HepG2 (cell line): ENCODE measurements around the gene WNK4. TPM values are rescaled to one million over a fixed set of nuclear protein-coding genes. Genes with fewer than 3 reads are reported as not detected.

Experiments
- ATAC-seq: fragments of 200-7000 bp; cut with Tn5 transposase; 3 replicates; pipeline ENCODE4 v1.9.1; 2020; ENCODE audit warnings: mild to moderate bottlenecking, moderate library complexity
- BruUV-seq: library from RNA; stranded (reverse); fragments of 400-500 nt; replicated peaks from 2 replicates; lab custom pipeline; 2021; lab: Mats Ljungman, UMichigan
- CTCF ChIA-PET: fragments of 300-600 bp; formaldehyde crosslinking; extraction: SDS; loops from one replicate; lab custom pipeline; 2021; ENCODE audit warnings: low total read pairs, inconsistent platforms, low intra/inter-chr PET ratio; lab: Yijun Ruan, JAX
- POLR2A ChIA-PET: fragments of 350-600 bp; sonication (Branson Sonifier 250); formaldehyde crosslinking; loops from one replicate; lab custom pipeline; 2020; ENCODE audit warnings: antibody characterized with exemption, inconsistent platforms; lab: Yijun Ruan, JAX
- DNase-seq: peaks from one replicate; pipeline ENCODE4 v3.0.0-alpha.2; 2015; ENCODE audit warnings: low spot score
- FAIRE-seq: peaks from 3 replicates; lab custom pipeline; 2011; peaks lifted over from hg19 to GRCh38; lab: Jason Lieb, UNC
- H2AFZ ChIP-seq: one replicate; pipeline ENCODE4 v1.6.1; 2011; ENCODE audit warnings: low read length, inconsistent platforms
- H3K27ac ChIP-seq: fragments of 300-600 bp; 3 replicates; pipeline ENCODE4 v1.8.0; 2011; ENCODE audit warnings: mixed run types, mild to moderate bottlenecking, mixed read lengths, low read length, inconsistent platforms; ENCODE audit not compliant: insufficient read depth; ENCODE audit errors: extremely low read length
- H3K27me3 ChIP-seq, 2 experiments: fragments of 200-600 bp in 1 of 2; 2 replicates in 1 of 2; 3 replicates in 1 of 2; pipeline versions ENCODE4 v1.6.0 to v1.8.0; 2011; ENCODE audit warnings: low read length in 2 of 2, mild to moderate bottlenecking in 2 of 2, moderate library complexity in 2 of 2, inconsistent platforms in 1 of 2; ENCODE audit not compliant: insufficient read depth in 2 of 2, control insufficient read depth in 1 of 2
- H3K36me3 ChIP-seq, 2 experiments: fragments of 200-600 bp in 1 of 2; replicated peaks in 1 of 2; 2 replicates in 1 of 2; 3 replicates in 1 of 2; pipeline versions ENCODE4 v1.5.1 to v1.8.0; 2011; ENCODE audit warnings: low read length in 2 of 2, inconsistent platforms in 1 of 2; ENCODE audit not compliant: insufficient read depth in 2 of 2, control insufficient read depth in 1 of 2
- H3K4me1 ChIP-seq: 2 replicates; pipeline ENCODE4 v1.5.1; 2012; ENCODE audit warnings: low read length, inconsistent platforms; ENCODE audit not compliant: insufficient read depth
- H3K4me2 ChIP-seq: 2 replicates; pipeline ENCODE4 v1.6.0; 2011; ENCODE audit warnings: low read depth, low read length, inconsistent platforms
- H3K4me3 ChIP-seq, 3 experiments: fragments of 200-600 bp in 1 of 3; sonication (generic), shearing (Covaris generic) in 1 of 3; replicated peaks in 1 of 3; 2 replicates each; pipeline ENCODE4 v1.5.1; 2011 to 2016; ENCODE audit warnings: low read length in 3 of 3, inconsistent platforms in 2 of 3, low read depth in 2 of 3, mild to moderate bottlenecking in 2 of 3, control low read depth in 1 of 3, mixed read lengths in 1 of 3; ENCODE audit not compliant: insufficient read depth in 1 of 3
- H3K79me2 ChIP-seq: one replicate; pipeline ENCODE4 v1.6.1; 2011; ENCODE audit warnings: low read length, inconsistent platforms; ENCODE audit not compliant: insufficient read depth
- H3K9ac ChIP-seq: 2 replicates; pipeline ENCODE4 v1.6.0; 2011; ENCODE audit warnings: mild to moderate bottlenecking, low read depth, low read length, inconsistent platforms; ENCODE audit not compliant: insufficient read depth
- H3K9me3 ChIP-seq: 2 replicates; pipeline ENCODE4 v1.5.1; 2012; ENCODE audit warnings: mild to moderate bottlenecking, low read length
- H4K20me1 ChIP-seq: 2 replicates; pipeline ENCODE4 v1.6.0; 2011; ENCODE audit warnings: inconsistent platforms, mild to moderate bottlenecking, low read length, moderate library complexity; ENCODE audit not compliant: insufficient read depth
- AGO2 ChIP-seq: fragments of 200-400 bp; formaldehyde crosslinking; optimal IDR thresholded peaks from 2 replicates; pipeline ENCODE3; 2017; ENCODE audit warnings: mild to moderate bottlenecking, low read depth, low read length, moderate library complexity
- GLI4 ChIP-seq: sonication (generic); formaldehyde crosslinking; IDR thresholded peaks from 2 replicates; pipeline ENCODE4 v1.5.1; 2020; ENCODE audit warnings: missing genetic modification reagents, mild to moderate bottlenecking, moderate library complexity, borderline replicate concordance
- NFIB ChIP-seq: sonication (generic); formaldehyde crosslinking; IDR thresholded peaks from 2 replicates; pipeline ENCODE4 v1.9.0; 2021; ENCODE audit warnings: missing genetic modification reagents, mild to moderate bottlenecking, borderline replicate concordance
- POLR2AphosphoS2 ChIP-seq: IDR thresholded peaks from 2 replicates; pipeline ENCODE4 v1.6.1; 2011; ENCODE audit warnings: low read depth, low read length, improper control_type of control experiment
- POLR2AphosphoS5 ChIP-seq: IDR thresholded peaks from 2 replicates; pipeline ENCODE4 v1.6.1; 2012; ENCODE audit warnings: low read depth, low read length
- PRDM4 ChIP-seq: sonication (generic); formaldehyde crosslinking; IDR thresholded peaks from 2 replicates; pipeline ENCODE4 v1.9.0; 2021; ENCODE audit warnings: missing genetic modification reagents, borderline replicate concordance
- SSRP1 ChIP-seq: IDR thresholded peaks from 2 replicates; pipeline ENCODE4 v1.6.1; 2016; ENCODE audit warnings: control low read depth
- TRIM24 ChIP-seq: sonication (generic); formaldehyde crosslinking; IDR thresholded peaks from 2 replicates; pipeline ENCODE4 v1.8.0; 2022; ENCODE audit warnings: mild to moderate bottlenecking, missing genetic modification reagents
- ZKSCAN1 ChIP-seq: fragments of 150-350 bp; IDR thresholded peaks from 2 replicates; pipeline ENCODE4 v1.6.1; 2014; ENCODE audit warnings: low read length
- ZNF772 ChIP-seq: sonication (generic); formaldehyde crosslinking; IDR thresholded peaks from 2 replicates; pipeline ENCODE4 v1.5.0; 2020; ENCODE audit warnings: mild to moderate bottlenecking, missing genetic modification reagents
- ZNF816 ChIP-seq: sonication (generic); formaldehyde crosslinking; IDR thresholded peaks from 2 replicates; pipeline ENCODE4 v1.8.0; 2022; ENCODE audit warnings: missing genetic modification reagents, mild to moderate bottlenecking, borderline replicate concordance
- WGBS: methylation state at CpG from one replicate; pipeline ENCODE4 v1.1.6; 2017; ENCODE audit warnings: low lambda C conversion rate; 5-methylcytosine and 5-hydroxymethylcytosine counted together
- in situ Hi-C: cut with HindIII; loops from 2 replicates; pipeline ENCODE4 v1.10.0; 2017; ENCODE audit warnings: low pct_unique_long_range_greater_than_20kb; ENCODE audit not compliant: extremely low pct_ligation_motif_present
- intact Hi-C: fragments of 100-400 bp; cut with micrococcal nuclease; formaldehyde crosslinking; loops from one replicate; pipeline ENCODE4 v1.10.0; 2022; ENCODE audit not compliant: unreplicated experiment
- polyA plus RNA-seq, 8 experiments: library from polyadenylated mRNA; depleted of rRNA in 3 of 8; stranded (reverse) in 7 of 8; unstranded in 1 of 8; fragments of >200 nt; fragmentation: Illumina TruSeq in 4 of 8; extraction: Trizol in 4 of 8; gene quantifications; 2 replicates each; pipeline versions ENCODE4 v1.2.1 to v1.2.3, GENCODE V29; 2011 to 2016; ENCODE audit warnings: low read depth in 4 of 8, missing spikeins in 1 of 8, mixed read lengths in 1 of 8; ENCODE audit not compliant: insufficient read depth in 1 of 8
- total RNA-seq, 5 experiments: library from RNA; depleted of rRNA; stranded (reverse); fragments of >200 nt; fragmentation: Illumina TruSeq; extraction: Trizol; gene quantifications; 2 replicates each; pipeline ENCODE4 v1.2.3, GENCODE V29; 2016; ENCODE audit warnings: low read depth in 1 of 5
- TF ChIP-seq, protein P1 (sequence below): sonication (generic); formaldehyde crosslinking; IDR thresholded peaks from 2 replicates; pipeline ENCODE4 v1.8.0; 2022; ENCODE audit warnings: mild to moderate bottlenecking, missing genetic modification reagents, moderate library complexity
- TF ChIP-seq, protein P2 (sequence below): sonication (generic); formaldehyde crosslinking; IDR thresholded peaks from 2 replicates; pipeline ENCODE4 v1.8.1; 2023; ENCODE audit warnings: mild to moderate bottlenecking, moderate library complexity, missing genetic modification reagents
- TF ChIP-seq, protein P3 (sequence below): sonication (generic); formaldehyde crosslinking; IDR thresholded peaks from 2 replicates; pipeline ENCODE4 v1.4.0; 2020; ENCODE audit warnings: missing genetic modification reagents

WNK4 gene
- total and polyA plus RNA-seq, 2 of the 13 experiments (the other 11 are each of a cell fraction or from before 2014, with no cell fraction given): 2.7 to 13.7 TPM

DNA sequence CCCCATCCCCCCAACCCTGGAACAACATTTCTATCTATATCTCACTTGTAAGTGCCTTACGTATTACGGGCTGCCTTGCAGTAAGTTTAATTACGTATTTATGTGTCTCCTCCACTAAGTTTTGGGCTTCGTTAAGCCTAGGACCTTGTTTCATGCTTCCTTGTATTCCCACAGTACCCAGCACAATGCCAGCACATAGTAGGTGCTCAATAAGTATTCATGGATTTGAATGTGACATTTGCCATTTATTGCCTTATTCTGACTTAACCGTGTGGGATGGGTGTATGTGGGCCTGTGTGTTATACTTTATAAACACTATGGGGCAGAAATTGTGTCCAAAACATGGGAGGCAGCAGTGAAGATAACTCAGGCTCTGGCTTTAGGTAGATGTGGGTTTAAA lies 12.1 kb downstream of the WNK4 start:
- H3K9me3 ChIP-seq: no peaks in the 10 kb centered on the region
- peak overlapping the region; percentile 58 for H3K27ac ChIP-seq
- H2AFZ ChIP-seq: no peak overlapping the region
- ChIA-PET POLR2A (interaction anchor here (0.9 to 12.5 kb wide), 6 partner anchors 10 to 41 kb away, joined by 3 to 278 read pairs (median 10); partner anchors contain the start of genes PSME3, VPS25 and WNK4), CTCF (no interaction called here)
- peaks cover 2 to 8% of the 10 kb centered on the region in 2 experiments; a peak in 4 of 5 replicates for H3K36me3 ChIP-seq
- no peak overlapping the region for H3K9ac ChIP-seq
- intact Hi-C loops (no loop called here), in situ Hi-C loops (no loop called here)
- no peak overlapping the region for H3K4me2 ChIP-seq
- no peaks in the 10 kb centered on the region; a peak in 1 of 5 replicates for H3K27me3 ChIP-seq
- peaks cover 65% of the 10 kb centered on the region for H3K4me1 ChIP-seq
- no TSS peak for BruUV-seq
- WGBS: 93% methylated on average over 5 of the region's 5 CpGs
- H3K79me2 ChIP-seq: peaks cover 10% of the 10 kb centered on the region
- no peak overlapping the region for H3K4me3 ChIP-seq
- FAIRE-seq (no peak), ATAC-seq (no peak), DNase-seq (no peak)
- no peaks in the 10 kb centered on the region for H4K20me1 ChIP-seq
- peak; percentile 42 for TF ChIP-seq AGO2
- TF ChIP-seq TRIM24: 0 out of 2 replicates have a peak, but pooled peaks have one; percentile 24
- TF ChIP-seq POLR2AphosphoS5: peak; percentile 30; the same call in 1 of the 2 replicates
- 0 out of 2 replicates have a peak, but pooled peaks have one; percentile 39 for TF ChIP-seq POLR2AphosphoS2
- 0 out of 2 replicates have a peak, but pooled peaks have one; percentile 45 for TF ChIP-seq ZNF816 (CRISPR knock-in tag)
- TF ChIP-seq, protein P1, sequence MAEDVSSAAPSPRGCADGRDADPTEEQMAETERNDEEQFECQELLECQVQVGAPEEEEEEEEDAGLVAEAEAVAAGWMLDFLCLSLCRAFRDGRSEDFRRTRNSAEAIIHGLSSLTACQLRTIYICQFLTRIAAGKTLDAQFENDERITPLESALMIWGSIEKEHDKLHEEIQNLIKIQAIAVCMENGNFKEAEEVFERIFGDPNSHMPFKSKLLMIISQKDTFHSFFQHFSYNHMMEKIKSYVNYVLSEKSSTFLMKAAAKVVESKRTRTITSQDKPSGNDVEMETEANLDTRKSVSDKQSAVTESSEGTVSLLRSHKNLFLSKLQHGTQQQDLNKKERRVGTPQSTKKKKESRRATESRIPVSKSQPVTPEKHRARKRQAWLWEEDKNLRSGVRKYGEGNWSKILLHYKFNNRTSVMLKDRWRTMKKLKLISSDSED (CRISPR knock-in tag): no peak
- 0 out of 2 replicates have a peak, but pooled peaks have one; percentile 70 for TF ChIP-seq GLI4 (CRISPR knock-in tag)
- TF ChIP-seq NFIB (CRISPR knock-in tag): 0 out of 2 replicates have a peak, but pooled peaks have one; percentile 39
- TF ChIP-seq ZKSCAN1: peak; percentile 91
- no peak for TF ChIP-seq PRDM4 (CRISPR knock-in tag)
- TF ChIP-seq SSRP1 (CRISPR knock-in tag): peak; percentile 92; the same call in 1 of the 2 replicates
- TF ChIP-seq ZNF772 (CRISPR knock-in tag): no peak
- TF ChIP-seq, protein P2, sequence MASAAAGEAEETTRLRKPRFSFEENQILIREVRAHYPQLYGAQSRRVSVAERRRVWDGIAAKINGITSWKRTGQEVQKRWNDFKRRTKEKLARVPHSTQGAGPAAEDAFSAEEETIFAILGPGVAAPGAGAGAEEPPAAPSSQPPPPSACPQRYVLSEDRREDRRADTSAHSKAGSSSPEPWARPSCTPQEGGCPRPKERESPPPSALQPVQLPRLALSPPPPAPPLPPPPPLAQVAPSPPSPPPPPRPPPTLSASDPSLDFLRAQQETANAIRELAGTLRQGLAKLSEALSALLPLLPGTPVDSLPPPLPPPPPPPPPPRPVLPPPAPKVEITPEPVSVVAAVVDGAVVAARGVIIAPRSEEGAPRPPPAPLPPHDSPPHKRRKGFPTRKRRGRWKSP (CRISPR knock-in tag): no peak
- TF ChIP-seq, protein P3, sequence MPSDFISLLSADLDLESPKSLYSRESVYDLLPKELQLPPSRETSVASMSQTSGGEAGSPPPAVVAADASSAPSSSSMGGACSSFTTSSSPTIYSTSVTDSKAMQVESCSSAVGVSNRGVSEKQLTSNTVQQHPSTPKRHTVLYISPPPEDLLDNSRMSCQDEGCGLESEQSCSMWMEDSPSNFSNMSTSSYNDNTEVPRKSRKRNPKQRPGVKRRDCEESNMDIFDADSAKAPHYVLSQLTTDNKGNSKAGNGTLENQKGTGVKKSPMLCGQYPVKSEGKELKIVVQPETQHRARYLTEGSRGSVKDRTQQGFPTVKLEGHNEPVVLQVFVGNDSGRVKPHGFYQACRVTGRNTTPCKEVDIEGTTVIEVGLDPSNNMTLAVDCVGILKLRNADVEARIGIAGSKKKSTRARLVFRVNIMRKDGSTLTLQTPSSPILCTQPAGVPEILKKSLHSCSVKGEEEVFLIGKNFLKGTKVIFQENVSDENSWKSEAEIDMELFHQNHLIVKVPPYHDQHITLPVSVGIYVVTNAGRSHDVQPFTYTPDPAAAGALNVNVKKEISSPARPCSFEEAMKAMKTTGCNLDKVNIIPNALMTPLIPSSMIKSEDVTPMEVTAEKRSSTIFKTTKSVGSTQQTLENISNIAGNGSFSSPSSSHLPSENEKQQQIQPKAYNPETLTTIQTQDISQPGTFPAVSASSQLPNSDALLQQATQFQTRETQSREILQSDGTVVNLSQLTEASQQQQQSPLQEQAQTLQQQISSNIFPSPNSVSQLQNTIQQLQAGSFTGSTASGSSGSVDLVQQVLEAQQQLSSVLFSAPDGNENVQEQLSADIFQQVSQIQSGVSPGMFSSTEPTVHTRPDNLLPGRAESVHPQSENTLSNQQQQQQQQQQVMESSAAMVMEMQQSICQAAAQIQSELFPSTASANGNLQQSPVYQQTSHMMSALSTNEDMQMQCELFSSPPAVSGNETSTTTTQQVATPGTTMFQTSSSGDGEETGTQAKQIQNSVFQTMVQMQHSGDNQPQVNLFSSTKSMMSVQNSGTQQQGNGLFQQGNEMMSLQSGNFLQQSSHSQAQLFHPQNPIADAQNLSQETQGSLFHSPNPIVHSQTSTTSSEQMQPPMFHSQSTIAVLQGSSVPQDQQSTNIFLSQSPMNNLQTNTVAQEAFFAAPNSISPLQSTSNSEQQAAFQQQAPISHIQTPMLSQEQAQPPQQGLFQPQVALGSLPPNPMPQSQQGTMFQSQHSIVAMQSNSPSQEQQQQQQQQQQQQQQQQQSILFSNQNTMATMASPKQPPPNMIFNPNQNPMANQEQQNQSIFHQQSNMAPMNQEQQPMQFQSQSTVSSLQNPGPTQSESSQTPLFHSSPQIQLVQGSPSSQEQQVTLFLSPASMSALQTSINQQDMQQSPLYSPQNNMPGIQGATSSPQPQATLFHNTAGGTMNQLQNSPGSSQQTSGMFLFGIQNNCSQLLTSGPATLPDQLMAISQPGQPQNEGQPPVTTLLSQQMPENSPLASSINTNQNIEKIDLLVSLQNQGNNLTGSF (CRISPR knock-in tag): no peak
